A172 (cell line): Measurements from ENCODE around the gene PTTG2. TPM values are rescaled to one million over a fixed set of nuclear protein-coding genes. Genes with fewer than 3 reads are reported as not detected.

Experiments used
- DNase-seq: peaks from one replicate; pipeline ENCODE4 v3.0.0-alpha.2; 2015; ENCODE audit warnings: low spot score
- total RNA-seq: library from RNA; depleted of rRNA; stranded (reverse); fragments of >200 nt; shearing (Covaris generic); gene quantifications from 2 replicates; pipeline ENCODE4 v1.2.3, GENCODE V29; 2014; rRNA removed

The PTTG2 gene
- total RNA-seq, 1 experiment from 2014 or later = not detected

GRCh38 chr4:38008571-38009021 is 48.4 kb downstream of the PTTG2 start:
- DNase-seq = no peak

DNA sequence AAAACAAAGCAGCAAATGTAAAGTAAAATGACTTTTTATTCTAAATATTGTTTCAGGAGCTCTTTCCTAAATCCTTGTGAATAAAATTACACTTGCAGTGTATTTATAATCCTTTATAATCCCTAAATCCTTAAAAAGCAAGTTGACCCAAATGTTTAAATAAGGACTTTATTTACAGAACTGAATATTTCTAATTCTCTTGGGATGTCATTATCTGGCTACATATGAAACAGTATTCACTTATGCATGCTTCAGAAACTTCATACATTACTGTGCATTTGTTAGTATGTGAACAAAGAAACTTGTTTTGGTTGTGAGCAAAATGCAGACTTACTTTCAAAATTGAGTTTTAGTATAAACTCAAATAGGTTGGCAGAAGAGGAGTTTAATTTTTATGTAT is 49.2 kb downstream of the PTTG2 start:
- DNase-seq = no peak

DNA sequence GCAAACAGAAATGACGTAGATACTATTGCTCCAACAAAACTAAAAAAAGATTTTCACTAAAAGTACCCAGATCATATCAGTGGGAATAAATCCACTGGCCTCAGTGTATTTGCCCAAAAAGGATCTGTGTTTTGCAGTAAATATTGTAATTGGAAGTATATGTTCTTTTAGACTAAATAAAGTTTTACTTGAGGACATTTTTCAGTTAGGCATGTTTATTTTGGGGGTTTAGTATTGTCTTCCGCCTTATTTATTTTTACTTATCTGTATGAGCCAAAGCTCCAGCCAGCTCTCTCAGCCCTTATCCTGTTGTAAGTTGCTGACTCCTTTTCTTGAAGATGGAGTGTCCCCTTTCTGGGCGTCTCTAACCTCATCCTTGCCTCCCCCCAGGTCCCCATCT is 49.8 kb downstream of the PTTG2 start:
- no peak for DNase-seq

Other genes starting within 250 kb of the PTTG2 start
- gene PGM2, start 133.7 kb upstream of the PTTG2 start, total RNA-seq = 38.6 and 51.4 TPM in 2 replicates
- 72.8 and 97.0 TPM in 2 replicates for gene TBC1D1, start 69.3 kb upstream of the PTTG2 start, total RNA-seq